ENCODE results near the gene DIO2.

DNA sequence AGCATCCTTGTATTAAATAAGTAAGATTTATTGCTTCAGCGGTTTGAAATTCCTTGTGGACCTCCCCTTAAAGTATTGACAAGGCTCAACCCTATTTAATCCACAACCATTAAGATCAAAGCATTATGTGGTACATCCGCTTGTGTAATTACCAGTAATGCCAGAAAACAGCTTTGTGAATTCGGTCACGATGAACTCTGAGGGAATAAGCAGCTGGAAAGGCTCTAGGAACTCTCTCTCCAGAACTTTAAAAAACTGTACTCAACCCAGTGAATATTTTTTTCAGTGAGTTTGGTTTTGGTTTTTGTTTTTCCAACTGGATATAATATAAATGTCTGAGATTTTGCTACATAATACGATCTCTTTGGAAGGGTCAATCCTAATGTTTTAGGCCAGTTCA lies 49.3 kb upstream of the DIO2 start:
- TF ChIP-seq POLR2A (IDR thresholded peaks at IDR 0.05; ENCODE audit: low read length) (no peak), KDM1A (IDR thresholded peaks at IDR 0.05; ENCODE audit: low read depth) (no peak), CEBPB (IDR thresholded peaks at IDR 0.05) (no peak), HDAC2 (IDR thresholded peaks at IDR 0.05) (no peak), MAZ (IDR thresholded peaks at IDR 0.05; ENCODE audit: borderline replicate concordance, low read depth, low read length) (no peak), EP300 (IDR thresholded peaks at IDR 0.05) (no peak), REST (IDR thresholded peaks at IDR 0.05) (no peak), ZFP36 (IDR thresholded peaks at IDR 0.05; ENCODE audit: borderline replicate concordance, partially characterized antibody) (no peak), ZC3H11A (IDR thresholded peaks at IDR 0.05) (no peak), HOXA7 (CRISPR knock-in tag; IDR thresholded peaks at IDR 0.05) (no peak), BHLHE40 (IDR thresholded peaks at IDR 0.05; ENCODE audit: low read depth, low read length) (no peak)
- TF ChIP-seq, protein P1, sequence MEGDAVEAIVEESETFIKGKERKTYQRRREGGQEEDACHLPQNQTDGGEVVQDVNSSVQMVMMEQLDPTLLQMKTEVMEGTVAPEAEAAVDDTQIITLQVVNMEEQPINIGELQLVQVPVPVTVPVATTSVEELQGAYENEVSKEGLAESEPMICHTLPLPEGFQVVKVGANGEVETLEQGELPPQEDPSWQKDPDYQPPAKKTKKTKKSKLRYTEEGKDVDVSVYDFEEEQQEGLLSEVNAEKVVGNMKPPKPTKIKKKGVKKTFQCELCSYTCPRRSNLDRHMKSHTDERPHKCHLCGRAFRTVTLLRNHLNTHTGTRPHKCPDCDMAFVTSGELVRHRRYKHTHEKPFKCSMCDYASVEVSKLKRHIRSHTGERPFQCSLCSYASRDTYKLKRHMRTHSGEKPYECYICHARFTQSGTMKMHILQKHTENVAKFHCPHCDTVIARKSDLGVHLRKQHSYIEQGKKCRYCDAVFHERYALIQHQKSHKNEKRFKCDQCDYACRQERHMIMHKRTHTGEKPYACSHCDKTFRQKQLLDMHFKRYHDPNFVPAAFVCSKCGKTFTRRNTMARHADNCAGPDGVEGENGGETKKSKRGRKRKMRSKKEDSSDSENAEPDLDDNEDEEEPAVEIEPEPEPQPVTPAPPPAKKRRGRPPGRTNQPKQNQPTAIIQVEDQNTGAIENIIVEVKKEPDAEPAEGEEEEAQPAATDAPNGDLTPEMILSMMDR (IDR thresholded peaks at IDR 0.05) = no peak
